Dermis blood vessel endothelial cell (primary cell): ENCODE measurements around the gene IFNA16. TPM values are rescaled to one million over a fixed set of nuclear protein-coding genes. Genes with fewer than 3 reads are reported as not detected.
"Not testable (repeated sequence)": the region's sequence is repeated elsewhere in the genome, so short reads cannot be mapped to it uniquely, and the experiment has no call there.

Source experiments
- DNase-seq: peaks from one replicate; pipeline ENCODE4 v3.0.0; 2010
- total RNA-seq: library from RNA; depleted of rRNA; stranded (reverse); fragments of >200 nt; gene quantifications from 2 replicates; pipeline ENCODE4 v1.2.3, GENCODE V29; 2014

Gene IFNA16
- total RNA-seq = not detected in 2 replicates

DNA sequence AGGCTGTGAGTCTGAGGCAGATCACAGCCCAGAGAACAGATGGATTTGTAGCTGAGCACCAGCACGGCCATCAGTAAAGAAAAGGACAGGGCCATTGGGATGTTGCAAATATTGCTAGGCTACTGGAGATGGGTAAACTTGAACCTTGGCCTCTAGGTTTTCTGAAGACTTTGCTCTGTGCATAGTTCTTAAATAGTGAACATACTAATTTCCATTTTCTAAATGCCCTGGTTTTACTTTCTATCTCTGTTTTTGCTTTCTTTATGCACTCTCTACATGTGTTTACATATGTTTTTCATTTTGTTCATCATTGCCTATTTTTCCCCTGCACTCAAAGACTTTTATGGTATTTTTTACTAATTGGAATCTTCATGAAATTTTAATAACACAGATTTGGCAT lies at the start of gene IFNA16:
TSS of gene IFNA16 (minus strand) at position 101 of the 400 bp plus-strand sequence. CDS start at position 95, 6 bp downstream.
- not testable (repeated sequence) for DNase-seq

DNA sequence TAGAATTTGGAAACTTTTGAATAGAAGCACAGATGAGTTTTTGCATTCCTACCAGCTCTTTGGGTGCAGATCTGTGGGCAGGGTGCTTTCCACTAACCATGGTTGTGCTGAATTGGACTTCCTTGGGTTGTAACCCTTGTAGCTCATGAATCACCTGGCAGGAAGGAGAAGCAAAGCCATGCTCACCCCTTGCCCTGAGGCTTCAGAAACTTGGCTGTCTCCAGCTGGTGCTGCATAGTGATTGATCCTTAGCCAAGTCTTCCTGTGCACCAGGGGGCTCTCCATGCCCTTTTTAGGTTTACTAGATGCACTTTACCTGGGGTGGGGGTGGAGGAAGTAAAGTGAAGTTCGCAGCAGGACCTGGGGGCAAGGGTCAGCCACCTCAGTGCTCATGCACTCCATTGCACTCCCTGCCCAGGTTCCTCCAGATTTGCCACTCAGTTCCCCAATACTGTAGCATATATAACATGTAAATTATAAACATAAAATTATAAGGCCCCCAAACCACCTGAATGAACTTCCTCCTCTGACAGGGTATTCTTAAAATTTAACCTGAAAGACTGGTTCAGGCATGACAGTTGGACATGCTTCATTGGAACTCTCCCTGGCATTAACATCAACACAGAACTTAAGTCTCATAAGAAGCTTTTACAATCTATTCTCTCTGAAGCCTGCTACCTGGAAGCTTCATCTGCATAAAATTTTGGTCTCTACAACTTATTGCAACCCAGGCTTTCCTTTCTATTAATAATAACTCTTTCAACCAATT lies 48.5 kb upstream of the IFNA16 start:
- no peak for DNase-seq

DNA sequence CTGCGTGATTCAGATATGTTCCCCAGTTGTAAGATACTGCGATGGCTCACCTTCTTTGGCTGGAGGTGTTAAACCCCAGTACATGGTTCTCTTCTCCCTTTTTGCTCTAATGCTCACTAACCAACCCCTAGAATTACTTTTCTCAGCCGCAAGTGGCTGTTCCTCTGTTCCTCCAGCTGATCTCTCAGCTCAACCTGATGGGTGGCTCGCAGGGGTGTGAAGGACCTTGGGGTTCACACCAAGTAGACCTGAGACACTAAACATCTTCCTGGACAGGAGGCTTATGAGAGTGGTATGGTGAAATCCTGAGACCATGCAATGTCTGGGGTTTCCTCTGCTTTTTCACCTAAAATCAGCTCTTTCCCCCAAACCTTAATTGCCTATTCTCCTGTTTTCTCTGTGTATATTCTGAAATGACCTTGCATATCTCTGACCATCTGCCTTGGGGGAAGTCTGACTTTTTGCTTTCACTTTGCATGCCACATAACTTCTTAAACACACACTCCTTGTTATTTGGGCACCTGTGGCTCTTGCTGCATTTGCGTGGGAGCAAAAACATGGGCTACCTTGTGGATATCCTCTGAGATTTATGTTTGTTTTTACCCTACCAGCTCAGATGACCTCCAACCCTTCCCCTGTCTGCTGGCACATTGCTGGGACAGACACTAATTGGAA lies 38.6 kb upstream of the IFNA16 start:
- DNase-seq = no peak

DNA sequence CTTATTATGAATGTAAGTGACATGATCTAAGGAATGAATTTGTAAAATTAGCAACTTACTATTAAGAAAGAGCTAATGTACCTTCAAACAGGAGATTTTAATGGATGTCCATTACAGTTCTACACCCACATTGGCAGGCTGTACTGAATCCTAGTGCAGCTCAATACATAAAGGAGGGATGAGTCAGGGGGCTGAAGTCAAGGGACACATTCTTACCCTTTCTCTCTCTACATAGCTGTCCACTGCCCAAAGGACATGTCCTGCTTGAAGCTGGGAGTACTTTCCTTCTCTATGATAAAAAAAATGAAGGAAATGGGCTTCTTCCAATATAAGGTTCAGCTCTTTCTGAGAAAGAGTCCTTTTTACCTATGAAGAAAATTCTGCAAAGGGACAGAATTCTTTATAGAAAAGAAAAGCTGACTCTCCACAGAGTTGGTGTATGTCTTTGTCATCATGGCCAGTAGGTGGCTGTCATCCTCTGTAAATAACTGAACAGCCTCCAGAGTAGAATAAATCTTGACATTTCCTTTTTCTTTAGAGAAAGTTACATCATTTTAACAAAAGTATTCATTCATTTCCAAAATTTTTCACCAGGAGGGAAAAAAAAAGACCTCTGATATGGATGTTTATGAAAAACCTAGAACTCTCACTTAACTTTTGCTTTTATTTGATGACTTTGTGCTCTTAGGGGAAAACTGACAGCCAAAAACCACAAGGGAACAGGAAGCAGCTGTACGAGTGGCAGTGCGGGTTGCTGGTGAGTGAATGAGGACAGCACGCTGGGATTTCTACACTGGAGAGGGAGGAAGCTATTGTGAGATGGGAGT lies 35.8 kb upstream of the IFNA16 start:
- peak; percentile 72 for DNase-seq

DNA sequence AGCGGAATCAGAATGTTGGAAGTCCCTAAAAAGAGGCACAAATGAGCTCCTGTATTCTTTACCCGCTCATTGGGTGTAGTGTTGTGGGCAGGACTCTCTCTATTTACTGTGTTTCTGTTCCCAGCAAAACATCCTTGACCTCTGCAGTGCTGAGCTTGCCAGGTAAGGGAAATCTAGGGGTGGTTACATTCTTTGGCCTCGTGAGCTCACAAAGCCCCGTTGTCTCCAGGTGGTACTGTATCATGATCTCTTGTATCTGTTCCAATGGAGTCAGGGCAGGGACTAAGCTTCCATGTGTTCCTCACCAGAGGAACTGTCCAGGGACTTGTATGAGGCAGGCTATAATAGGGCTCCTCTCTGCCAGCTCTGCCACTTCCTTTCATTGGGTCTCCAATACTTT lies 34.5 kb upstream of the IFNA16 start:
- DNase-seq = no peak

DNA sequence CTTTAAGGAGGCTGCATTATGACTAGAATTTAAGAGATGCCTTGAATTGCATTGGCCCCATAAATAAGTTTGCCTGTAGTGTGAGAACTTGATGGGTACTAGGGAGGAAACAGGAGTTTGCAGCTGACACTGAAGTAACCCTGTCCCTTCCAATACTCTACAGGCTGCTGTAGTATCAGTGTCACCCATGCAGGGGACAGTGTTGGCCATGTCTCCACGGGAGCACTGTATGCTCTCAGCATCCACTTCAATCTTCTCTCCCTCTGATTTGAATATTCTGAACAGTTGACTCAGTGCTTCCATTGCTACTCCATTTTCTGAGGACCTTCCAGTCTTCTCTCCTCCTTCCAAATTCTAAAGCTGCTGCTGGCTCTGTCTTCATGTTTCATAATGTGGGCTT lies 34.1 kb upstream of the IFNA16 start:
- DNase-seq = no peak

DNA sequence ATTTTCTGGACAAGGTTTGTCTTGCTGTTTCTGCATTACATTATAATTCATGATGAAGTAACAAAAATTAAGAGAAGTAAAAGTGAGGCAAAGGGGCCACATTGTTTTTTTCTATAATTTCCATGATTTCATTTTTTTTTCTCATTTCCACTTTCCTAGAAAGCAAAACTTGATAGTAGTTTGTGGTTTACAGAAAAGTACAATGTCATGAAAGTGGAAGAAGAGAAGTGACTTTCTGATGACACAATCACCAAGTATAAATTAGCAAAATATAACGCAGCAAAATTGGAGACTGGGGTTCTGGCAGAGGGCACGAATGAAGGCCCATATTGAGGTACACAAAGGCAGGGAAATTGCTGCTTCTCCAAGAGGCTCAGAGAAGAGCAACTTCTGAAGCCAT lies 27.7 kb upstream of the IFNA16 start:
- DNase-seq = no peak

DNA sequence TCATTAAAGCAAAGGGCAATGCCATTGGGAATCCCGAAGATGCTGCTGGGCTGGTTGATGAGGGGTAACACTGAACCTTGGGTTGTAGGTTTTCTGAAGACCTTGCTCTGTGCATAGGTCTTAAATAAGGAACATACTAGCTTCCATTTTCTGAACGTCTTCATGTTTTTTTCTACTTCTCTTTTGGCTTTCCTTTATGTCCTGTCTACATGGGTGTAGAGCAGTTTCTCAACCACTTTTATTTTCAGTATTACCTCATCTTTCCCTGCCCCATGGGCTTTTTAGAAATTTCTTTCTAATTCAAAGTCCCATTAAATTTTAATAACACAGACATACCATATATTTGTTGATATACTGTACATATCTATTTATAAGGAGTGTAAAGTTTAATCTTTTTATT lies 22.8 kb upstream of the IFNA16 start, which contains the start of gene IFNA14:
TSS of gene IFNA14 (minus strand) at position 95 of the 400 bp plus-strand sequence. CDS start at position 25, 70 bp downstream.
- DNase-seq = no peak

DNA sequence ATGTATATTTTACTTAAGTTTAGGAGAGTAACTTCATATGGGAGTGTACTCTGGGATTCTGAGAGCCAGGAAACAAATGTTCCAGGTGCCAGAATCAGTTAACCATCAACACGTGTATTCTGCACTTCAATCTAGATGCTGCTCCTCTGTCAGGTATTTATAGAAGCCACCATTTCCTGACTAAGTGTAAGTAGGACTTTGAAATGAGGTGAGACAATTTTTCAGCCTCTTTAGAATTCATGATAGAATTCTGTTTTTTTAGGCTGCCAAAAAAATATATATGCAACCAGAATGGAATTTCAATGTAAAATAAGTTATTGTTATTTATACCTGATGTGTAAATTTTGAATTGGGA lies 19.2 kb upstream of the IFNA16 start:
- DNase-seq = not testable (repeated sequence)

DNA sequence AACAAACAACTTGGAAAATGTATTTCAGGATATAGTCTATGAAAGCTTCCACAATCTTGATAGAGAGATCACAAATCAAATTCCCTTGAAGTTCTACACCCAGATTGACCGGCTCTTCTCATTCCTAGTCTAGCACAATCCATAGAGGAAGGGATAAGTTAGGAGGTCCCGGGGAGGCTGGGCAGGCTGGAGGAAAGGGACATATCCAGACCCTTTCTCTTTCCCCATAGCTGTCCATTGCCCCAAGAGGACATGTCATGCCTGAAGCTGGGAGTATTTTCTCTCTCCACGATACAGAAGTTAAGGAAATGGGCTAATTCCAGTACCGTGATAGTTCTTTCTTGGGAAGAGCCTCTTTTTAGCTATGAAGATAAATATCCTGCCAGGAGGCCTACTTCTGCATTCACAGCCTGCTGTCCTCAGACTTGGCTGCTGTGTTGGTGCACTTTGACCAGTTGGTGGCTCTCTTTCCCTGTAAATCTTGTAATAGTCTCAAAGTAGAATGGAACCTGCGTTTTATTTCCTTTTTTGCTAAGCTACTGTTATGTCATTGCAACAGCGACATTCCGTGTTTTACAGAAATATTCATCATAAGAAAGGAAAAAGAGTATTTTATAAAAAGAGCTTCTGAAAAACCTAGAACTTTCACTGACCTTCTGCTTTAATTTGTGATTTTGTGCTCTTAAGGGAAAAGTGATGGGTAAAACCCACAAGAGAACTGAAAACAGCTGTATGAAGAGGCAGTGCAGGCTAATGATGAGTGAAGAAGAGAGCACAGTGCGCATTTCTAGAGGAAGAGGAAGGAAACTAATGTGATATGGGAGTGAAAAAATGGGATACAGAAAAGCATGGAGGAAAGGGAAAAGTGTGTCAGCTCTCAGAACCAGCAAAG lies 18.6 kb upstream of the IFNA16 start:
- peak; percentile 71 for DNase-seq

DNA sequence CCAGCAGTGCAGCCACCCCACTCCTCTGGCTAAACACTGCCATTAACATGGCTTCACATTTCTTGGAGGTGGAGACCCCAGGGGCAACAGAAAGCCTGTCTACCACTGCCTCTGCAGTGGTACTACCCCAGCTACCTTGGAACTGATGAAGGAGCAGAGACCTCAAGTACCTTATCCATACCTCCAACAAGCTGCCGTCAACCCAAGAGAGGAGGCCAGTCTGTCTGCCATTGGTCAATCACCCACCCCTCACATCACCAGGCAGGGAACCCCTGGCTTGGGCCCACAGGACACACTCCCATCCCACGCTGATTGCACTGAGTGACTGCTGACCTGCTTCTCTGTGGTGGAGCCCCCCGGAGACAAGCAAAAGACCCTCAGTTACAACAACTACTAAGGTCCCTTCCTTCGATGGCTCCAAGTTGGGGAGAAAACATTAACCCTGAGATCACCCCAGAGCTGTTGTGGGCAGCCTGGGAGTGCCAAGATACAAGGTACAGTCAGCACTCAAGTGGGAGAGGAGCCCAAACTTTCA lies 17.1 kb upstream of the IFNA16 start:
- no peak for DNase-seq

DNA sequence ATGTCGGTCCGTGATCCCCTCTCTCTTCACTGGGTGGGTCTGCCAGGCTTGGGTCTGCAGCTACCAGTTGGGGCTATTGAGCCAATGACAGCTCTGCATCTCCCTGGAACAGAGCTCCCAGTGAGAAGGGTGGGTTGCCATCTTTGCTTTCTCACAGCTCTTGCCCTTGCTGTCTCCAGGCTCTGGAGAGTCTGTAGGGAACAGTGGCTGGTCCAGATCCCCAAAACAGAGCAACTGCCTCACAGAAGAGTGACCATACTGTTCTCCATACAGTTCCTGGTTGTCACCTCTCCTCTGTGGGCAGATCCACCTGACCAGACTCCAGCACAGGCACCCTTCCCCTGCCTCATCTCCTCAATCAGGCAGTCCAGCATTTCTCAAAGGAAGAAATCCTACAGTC lies 16.1 kb upstream of the IFNA16 start:
- no peak for DNase-seq

DNA sequence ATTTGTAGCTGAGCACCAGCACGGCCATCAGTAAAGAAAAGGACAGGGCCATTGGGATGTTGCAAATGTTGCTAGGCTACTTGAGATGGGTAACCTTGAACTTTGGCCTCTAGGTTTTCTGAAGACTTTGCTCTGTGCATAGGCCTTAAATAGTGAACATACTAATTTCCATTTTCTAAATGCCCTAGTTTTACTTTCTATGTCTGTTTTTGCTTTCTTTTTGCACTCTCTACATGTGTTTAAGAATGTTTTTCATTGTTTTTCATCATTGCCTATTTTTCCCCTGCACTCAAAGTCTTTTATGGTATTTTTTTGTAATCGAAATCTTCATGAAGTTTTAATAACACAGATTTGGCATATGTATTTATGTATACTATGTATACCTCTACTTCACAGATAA lies 11.0 kb upstream of the IFNA16 start, which contains the start of gene IFNA17:
TSS of gene IFNA17 (minus strand) at position 101 of the 400 bp plus-strand sequence. CDS start at position 52, 49 bp downstream.
- DNase-seq = no peak

DNA sequence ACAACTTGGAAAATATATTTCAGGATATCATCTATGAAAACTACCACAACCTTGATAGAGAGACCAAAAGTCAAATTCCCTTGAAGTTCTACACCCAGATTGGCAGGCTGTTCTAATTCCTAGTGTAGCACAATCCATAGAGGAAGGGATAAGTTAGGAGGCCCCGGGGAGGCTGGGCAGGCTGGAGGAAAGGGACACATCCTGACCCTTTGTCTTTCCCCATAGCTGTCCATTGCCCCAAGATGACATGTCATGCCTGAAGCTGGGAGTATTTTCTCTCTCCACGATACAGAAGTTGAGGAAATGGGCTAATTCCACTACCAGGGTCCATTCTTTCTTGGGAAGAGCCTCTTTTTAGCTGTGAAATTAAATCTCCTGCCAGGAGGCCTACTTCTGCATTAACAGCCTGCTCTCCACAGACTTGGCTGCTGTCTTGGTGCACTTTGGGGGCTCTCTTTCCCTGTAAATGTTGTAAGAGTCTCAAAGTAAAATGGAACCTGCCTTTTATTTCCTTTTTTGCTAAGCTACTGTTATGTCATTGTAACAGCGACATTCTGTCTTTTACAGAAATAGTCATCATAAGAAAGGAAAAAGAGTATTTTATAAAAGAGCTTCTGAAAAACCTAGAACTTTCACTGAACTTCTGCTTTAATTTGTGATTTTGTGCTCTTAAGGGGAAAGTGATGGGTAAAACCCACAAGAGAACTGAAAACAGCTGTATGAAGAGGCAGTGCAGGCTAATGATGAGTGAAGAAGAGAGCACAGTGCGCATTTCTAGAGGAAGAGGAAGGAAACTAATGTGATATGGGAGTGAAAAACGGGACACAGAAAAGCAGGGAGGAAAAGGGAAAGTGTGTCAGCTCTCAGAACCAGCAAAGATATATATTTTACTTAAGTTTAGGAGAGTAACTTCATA lies 3.4 kb downstream of the IFNA16 start:
- DNase-seq = peak; percentile 19

DNA sequence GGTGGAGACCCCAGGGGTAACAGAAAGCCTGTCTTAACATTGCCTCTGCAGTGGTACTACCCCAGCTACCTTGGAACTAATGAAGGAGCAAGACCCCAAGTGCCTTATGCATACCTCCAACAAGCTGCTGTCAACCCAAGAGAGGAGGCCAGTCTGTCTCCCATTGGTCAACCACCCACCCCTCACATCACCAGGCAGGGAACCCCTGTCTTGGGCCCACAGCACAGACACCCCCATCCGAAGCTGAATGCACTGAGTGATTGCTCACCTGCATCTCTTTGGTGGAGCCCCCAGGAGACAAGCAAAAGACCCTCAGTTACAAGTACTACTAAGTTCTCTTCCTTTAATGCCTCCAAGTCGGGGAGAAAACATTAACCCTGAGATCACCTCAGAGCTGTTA lies 5.0 kb downstream of the IFNA16 start:
- DNase-seq = not testable (repeated sequence)

DNA sequence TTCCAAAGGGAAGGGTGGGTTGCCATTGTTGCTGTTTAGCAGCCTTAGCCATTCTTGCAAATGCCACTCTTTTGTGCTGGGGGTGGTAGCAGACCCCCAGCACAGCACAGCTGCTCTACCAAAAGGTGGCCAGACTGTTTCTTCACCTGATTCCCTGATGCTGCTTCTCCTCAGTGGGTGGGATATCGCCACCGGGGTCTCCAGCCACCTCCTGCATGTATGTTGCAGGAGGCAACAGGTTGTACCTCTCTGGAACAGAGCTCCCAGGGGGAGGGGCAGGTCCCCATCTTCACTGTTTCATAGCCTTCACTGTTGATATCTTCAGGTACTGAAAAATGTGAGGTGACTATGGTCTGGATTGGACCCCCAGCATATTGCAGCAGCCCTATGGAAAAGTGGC lies 6.3 kb downstream of the IFNA16 start:
- DNase-seq = not testable (repeated sequence)

DNA sequence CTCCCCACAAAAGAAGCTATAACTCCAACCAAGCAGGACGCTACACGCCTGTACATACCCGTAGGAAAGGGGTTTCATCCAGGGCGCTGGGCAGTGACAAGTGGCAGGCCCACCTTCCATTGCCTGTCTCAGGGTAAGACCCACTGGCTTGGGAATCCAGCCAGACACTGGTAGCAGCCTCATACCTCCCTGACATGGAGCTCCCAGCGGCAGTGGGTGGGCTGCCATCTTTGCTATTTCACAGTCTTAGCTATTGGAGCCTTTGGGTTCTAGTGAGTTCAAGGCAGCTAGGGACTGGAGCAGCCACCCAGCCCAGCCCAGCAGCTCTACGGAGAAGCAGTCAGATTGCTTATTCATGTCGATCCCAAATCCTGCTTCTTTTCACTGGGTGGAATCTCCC lies 6.8 kb downstream of the IFNA16 start:
- no peak for DNase-seq

DNA sequence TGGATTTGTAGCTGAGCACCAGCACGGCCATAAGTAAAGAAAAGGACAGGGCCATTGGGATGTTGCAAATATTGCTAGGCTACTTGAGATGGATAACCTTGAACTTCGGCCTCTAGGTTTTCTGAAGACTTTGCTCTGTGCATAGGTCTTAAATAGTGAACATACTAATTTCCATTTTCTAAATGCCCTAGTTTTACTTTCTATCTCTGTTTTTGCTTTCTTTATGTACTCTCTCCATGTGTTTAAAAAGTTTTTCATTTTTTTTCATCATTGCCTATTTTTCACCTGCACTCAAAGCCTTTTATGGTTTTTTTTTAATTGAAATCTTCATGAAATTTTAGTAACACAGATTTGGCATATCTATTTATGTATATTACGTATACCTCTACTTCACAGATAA lies 10.1 kb downstream of the IFNA16 start, which contains the start of gene IFNA10:
TSS of gene IFNA10 (minus strand) at position 101 of the 400 bp plus-strand sequence. CDS start at position 55, 46 bp downstream.
- DNase-seq = not testable (repeated sequence)

DNA sequence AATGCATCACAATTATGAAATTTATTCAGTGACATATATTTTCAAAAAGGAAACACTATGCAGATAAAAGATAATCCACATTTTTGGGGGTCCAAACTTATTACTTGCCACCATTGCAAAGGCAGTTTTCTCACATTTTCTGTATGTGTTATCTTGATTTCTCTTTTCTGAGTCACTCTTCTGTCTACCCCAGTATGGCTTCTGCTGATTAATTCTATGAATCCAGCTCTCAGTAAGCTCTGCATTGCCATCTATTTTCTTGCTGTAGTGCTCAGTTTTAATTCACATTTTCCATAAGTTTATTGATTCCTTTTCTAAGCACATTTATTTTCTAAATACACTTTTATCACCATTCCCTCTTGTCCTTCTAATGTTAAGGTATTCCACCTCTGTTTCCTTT lies 11.9 kb downstream of the IFNA16 start:
- no peak for DNase-seq

DNA sequence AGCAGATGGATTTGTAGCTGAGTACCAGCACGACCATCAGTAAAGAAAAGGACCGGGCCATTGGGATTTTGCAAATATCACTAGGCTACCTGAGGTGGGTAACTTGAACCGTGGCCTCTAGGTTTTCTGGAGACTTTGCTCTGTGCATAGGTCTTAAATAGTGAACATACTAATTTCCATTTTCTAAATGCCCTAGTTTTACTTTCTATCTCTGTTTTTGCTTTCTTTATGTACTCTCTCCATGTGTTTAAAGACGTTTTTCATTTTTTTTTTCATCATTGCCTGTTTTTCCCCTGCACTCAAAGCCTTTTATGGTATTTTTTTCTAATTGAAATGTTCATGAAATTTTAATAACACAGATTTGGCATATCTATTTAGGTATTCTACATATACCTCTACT lies 15.0 kb downstream of the IFNA16 start, which contains the start of gene IFNA7:
TSS of gene IFNA7 (minus strand) at position 101 of the 400 bp plus-strand sequence. CDS start at position 61, 40 bp downstream.
- not testable (repeated sequence) for DNase-seq
